Endodermal cell (in vitro differentiated cells): Measurements from ENCODE around the gene PRKCZ. TPM values are rescaled to one million over a fixed set of nuclear protein-coding genes. Genes with fewer than 3 reads are reported as not detected.

Experiments
- DNase-seq: peaks from one replicate; pipeline ENCODE4 v3.0.0-alpha.2; 2017
- H3K27ac ChIP-seq: 2 replicates; pipeline ENCODE4 v1.5.1; 2013; ENCODE audit warnings: mild to moderate bottlenecking, low read depth, low read length, moderate library complexity
- H3K27me3 ChIP-seq: 2 replicates; pipeline ENCODE4 v1.6.1; 2013; ENCODE audit warnings: mild to moderate bottlenecking, low read length, moderate library complexity; ENCODE audit not compliant: insufficient read depth, control insufficient read depth, poor library complexity, severe bottlenecking
- H3K36me3 ChIP-seq: 2 replicates; pipeline ENCODE4 v1.7.0; 2013; ENCODE audit warnings: mild to moderate bottlenecking, low read length, moderate library complexity; ENCODE audit not compliant: control insufficient read depth, insufficient read depth
- H3K4me1 ChIP-seq: one replicate; pipeline ENCODE4 v1.7.0; 2013; ENCODE audit warnings: low read length; ENCODE audit not compliant: control insufficient read depth, insufficient read depth
- H3K4me3 ChIP-seq: 2 replicates; pipeline ENCODE4 v1.5.1; 2013; ENCODE audit warnings: mild to moderate bottlenecking, low read length, moderate library complexity
- H3K9ac ChIP-seq: 2 replicates; pipeline ENCODE4 v1.6.1; 2013; ENCODE audit warnings: mild to moderate bottlenecking, low read length, moderate library complexity; ENCODE audit not compliant: poor library complexity, severe bottlenecking; ENCODE audit errors: extremely low read depth
- H3K9me3 ChIP-seq: 2 replicates; pipeline ENCODE4 v1.6.1; 2013; ENCODE audit warnings: mild to moderate bottlenecking, low read length, moderate library complexity; ENCODE audit not compliant: control insufficient read depth
- H3K27ac Mint-ChIP-seq: 2 replicates; pipeline ENCODE4 v1.8.0; 2020; ENCODE audit warnings: mixed read lengths
- H3K27me3 Mint-ChIP-seq: 2 replicates; pipeline ENCODE4 v1.8.0; 2021; ENCODE audit warnings: mild to moderate bottlenecking, mixed read lengths; ENCODE audit not compliant: insufficient read depth
- H3K36me3 Mint-ChIP-seq: 2 replicates; pipeline ENCODE4 v1.8.0; 2020; ENCODE audit warnings: low read depth, mixed read lengths
- H3K4me1 Mint-ChIP-seq: 2 replicates; pipeline ENCODE4 v1.8.0; 2020; ENCODE audit warnings: mixed read lengths
- H3K4me3 Mint-ChIP-seq: 2 replicates; pipeline ENCODE4 v1.8.0; 2020; ENCODE audit warnings: mild to moderate bottlenecking, moderate library complexity, mixed read lengths
- H3K9me3 Mint-ChIP-seq: 2 replicates; pipeline ENCODE4 v1.8.0; 2020; ENCODE audit warnings: mild to moderate bottlenecking, mixed read lengths
- WGBS, 2 experiments: methylation state at CpG; one replicate each; pipeline versions ENCODE4 v1.1.5 to v1.1.7; 2013; ENCODE audit warnings: missing lambda C conversion rate in 2 of 2, mixed read lengths in 1 of 2; ENCODE audit not compliant: insufficient coverage in 1 of 2, insufficient read length in 1 of 2; 5-methylcytosine and 5-hydroxymethylcytosine counted together
- total RNA-seq, 2 donors: library from RNA; stranded (reverse); fragmentation: NEBNext Ultra II Directional in 1 of 2; extraction: Animal tissue kit (Norgen Biotek cat#: 25700) in 1 of 2; gene quantifications; 2 replicates in 1 of 2; 3 replicates in 1 of 2; pipeline ENCODE4 v1.2.1, GENCODE V29; 2021
- TF ChIP-seq, protein P1 (sequence below): fragments of 200-600 bp; sonication (generic); conservative IDR thresholded peaks from 2 replicates; pipeline ENCODE4 v1.5.0; 2021; ENCODE audit warnings: antibody characterized with exemption, mild to moderate bottlenecking

PRKCZ gene
- total RNA-seq, 2 donors from 2014 or later = 49.9 to 68.5 TPM

GRCh38 chr1:2157856-2158255 lies 107.6 kb downstream of the PRKCZ start:
- peak overlapping the region; percentile 52 for H3K27ac Mint-ChIP-seq
- no peaks in the 10 kb centered on the region for H3K4me1 ChIP-seq

GRCh38 chr1:2158272-2158671 lies 108.1 kb downstream of the PRKCZ start:
- no peak overlapping the region for H3K9ac ChIP-seq
- WGBS, 2 experiments = 95 to 96% methylated on average over 5 to 16 of the region's 16 CpGs
- H3K36me3 Mint-ChIP-seq = peaks cover 68% of the 10 kb centered on the region
- no peaks in the 10 kb centered on the region for H3K4me1 ChIP-seq
- H3K27me3 Mint-ChIP-seq = no peaks in the 10 kb centered on the region
- H3K9me3 Mint-ChIP-seq = peaks cover 5% of the 10 kb centered on the region
- peak overlapping the region; percentile 52 for H3K27ac Mint-ChIP-seq
- TF ChIP-seq, protein P1, sequence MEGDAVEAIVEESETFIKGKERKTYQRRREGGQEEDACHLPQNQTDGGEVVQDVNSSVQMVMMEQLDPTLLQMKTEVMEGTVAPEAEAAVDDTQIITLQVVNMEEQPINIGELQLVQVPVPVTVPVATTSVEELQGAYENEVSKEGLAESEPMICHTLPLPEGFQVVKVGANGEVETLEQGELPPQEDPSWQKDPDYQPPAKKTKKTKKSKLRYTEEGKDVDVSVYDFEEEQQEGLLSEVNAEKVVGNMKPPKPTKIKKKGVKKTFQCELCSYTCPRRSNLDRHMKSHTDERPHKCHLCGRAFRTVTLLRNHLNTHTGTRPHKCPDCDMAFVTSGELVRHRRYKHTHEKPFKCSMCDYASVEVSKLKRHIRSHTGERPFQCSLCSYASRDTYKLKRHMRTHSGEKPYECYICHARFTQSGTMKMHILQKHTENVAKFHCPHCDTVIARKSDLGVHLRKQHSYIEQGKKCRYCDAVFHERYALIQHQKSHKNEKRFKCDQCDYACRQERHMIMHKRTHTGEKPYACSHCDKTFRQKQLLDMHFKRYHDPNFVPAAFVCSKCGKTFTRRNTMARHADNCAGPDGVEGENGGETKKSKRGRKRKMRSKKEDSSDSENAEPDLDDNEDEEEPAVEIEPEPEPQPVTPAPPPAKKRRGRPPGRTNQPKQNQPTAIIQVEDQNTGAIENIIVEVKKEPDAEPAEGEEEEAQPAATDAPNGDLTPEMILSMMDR = no peak
- no peaks in the 10 kb centered on the region for H3K4me1 Mint-ChIP-seq
- no peaks in the 10 kb centered on the region for H3K27me3 ChIP-seq
- no peaks in the 10 kb centered on the region for H3K9me3 ChIP-seq
- no peak overlapping the region for H3K4me3 ChIP-seq
- peaks cover 7% of the 10 kb centered on the region for H3K36me3 ChIP-seq
- H3K27ac ChIP-seq = no peak overlapping the region
- DNase-seq = no peak
- no peak overlapping the region for H3K4me3 Mint-ChIP-seq

More at GRCh38 chr1:2157856-2158255, 107.6 kb downstream of the PRKCZ start:
- H3K27me3 ChIP-seq = no peaks in the 10 kb centered on the region
- WGBS, 2 experiments = 95 to 97% methylated on average over 11 to 19 of the region's 19 CpGs
- no peak overlapping the region for H3K27ac ChIP-seq
- Mint-ChIP-seq H3K27me3 (no peaks in the 10 kb centered on the region), H3K4me1 (no peaks in the 10 kb centered on the region), H3K9me3 (peaks cover under 1% of the 10 kb centered on the region), H3K4me3 (no peak overlapping the region), H3K36me3 (peaks cover 67% of the 10 kb centered on the region)
- DNase-seq = no peak
- peaks cover 7% of the 10 kb centered on the region for H3K36me3 ChIP-seq
- H3K4me3 ChIP-seq = no peak overlapping the region
- no peak overlapping the region for H3K9ac ChIP-seq
- TF ChIP-seq, protein P1 = no peak
- H3K9me3 ChIP-seq = no peaks in the 10 kb centered on the region

DNA sequence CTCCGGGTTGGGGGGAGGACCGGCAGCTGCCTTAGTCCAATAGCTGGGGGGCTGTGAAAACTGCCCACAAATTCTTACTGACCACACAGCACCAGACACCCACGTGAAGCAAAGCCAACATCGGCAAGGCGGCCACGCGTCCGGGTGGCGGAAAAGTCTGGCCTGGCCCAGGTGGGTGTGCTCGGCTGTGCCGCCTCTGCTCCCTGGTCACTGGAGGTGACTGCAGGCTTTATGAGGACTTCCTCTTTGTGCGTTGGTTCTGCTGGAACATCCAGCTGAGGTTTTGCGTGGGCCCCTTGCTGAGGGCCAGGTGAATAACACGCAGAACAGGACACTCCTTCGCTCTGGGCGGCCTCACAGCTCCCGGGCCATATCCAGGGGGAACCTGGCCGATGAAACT lies 108.9 kb downstream of the PRKCZ start:
- Histone ChIP-seq H3K27ac (no peak overlapping the region), H3K36me3 (peaks cover 11% of the 10 kb centered on the region)
- 96 to 98% methylated on average over 7 to 18 of the region's 18 CpGs for WGBS, 2 experiments

More for the DNA sequence above, 108.9 kb downstream of the PRKCZ start:
- Mint-ChIP-seq H3K9me3 (peaks cover 11% of the 10 kb centered on the region), H3K36me3 (peaks cover 69% of the 10 kb centered on the region), H3K27ac (no peak overlapping the region), H3K4me3 (no peak overlapping the region), H3K27me3 (no peaks in the 10 kb centered on the region), H3K4me1 (no peaks in the 10 kb centered on the region)
- TF ChIP-seq, protein P1 = no peak
- Histone ChIP-seq H3K9me3 (no peaks in the 10 kb centered on the region), H3K9ac (no peak overlapping the region), H3K4me3 (no peak overlapping the region), H3K4me1 (no peaks in the 10 kb centered on the region), H3K27me3 (no peaks in the 10 kb centered on the region)
- DNase-seq = no peak
